Activated naive CD4-positive, alpha-beta T cell treated with anti-CD3 and anti-CD28 coated beads, Interleukin-2, amount 50 U/mL, for 16 hours (primary cell): ENCODE data around the gene GPR63.
A peak's percentile ranks its signal among the peaks of the same experiment; 100 is the strongest.
"Not testable (repeated sequence)": the region's sequence is repeated elsewhere in the genome, so short reads cannot be mapped to it uniquely, and the experiment has no call there.

Experiments used
- DNase-seq: peaks from one replicate; pipeline ENCODE4 v3.0.0-alpha.2; 2020

GPR63 gene, protein sequence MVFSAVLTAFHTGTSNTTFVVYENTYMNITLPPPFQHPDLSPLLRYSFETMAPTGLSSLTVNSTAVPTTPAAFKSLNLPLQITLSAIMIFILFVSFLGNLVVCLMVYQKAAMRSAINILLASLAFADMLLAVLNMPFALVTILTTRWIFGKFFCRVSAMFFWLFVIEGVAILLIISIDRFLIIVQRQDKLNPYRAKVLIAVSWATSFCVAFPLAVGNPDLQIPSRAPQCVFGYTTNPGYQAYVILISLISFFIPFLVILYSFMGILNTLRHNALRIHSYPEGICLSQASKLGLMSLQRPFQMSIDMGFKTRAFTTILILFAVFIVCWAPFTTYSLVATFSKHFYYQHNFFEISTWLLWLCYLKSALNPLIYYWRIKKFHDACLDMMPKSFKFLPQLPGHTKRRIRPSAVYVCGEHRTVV

DNA sequence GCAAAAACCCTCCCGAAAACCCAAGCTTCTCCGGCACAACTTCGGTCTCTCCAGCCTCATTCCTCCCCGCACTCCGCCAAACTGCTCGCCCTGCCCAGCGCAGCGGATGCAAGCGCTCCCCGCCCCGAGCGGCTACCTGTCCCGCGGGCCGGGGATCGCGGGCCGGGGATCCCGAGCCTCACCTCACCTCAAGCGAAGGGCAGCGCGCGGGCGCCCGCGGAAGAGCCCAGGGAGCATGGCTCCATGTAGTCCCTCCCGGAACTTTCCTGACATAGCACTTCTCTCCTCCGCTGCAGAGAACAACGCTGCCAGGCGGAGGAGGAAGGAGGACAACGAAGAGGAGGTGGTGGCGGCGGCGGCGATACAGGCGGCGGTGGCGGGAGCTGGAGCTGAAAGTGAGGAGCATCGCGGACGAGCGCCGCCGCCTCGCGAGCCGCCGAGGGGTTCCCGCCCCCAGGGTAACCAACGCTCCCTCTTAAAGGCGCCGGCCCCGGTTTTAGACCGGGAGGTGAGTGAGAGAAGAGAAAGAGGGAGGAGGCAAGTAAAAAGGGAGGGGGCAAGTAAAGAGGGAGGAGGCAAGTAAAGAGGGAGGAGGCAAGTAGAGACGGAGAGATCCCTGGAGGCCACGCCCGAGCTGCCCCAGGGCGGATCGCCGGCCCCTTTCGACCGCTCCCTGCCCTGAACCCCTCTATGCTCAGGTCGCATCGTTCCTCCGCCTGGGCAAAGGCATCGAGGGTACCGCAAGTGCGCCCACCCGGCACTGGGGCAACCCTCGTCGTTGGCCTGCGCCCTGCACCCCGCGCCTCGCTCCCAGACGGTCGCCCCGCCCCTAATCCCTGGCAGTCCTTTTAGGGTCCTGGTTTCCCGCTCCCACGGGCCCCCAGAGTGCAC lies at the start of gene GPR63:
GPR63 (minus strand) TSS at position 397 of the 891 bp plus-strand sequence. CDS start 37,746 bp downstream, outside the sequence.
- peak; percentile 64 for DNase-seq

GRCh38 chr6:96886519-96886918 lies 49.2 kb upstream of the GPR63 start:
- no peak for DNase-seq

- DNase-seq: not testable (repeated sequence)
These were observed 47.9 kb upstream of the GPR63 start for GRCh38 chr6:96885187-96885631.

GRCh38 chr6:96878143-96878542 lies 40.9 kb upstream of the GPR63 start:
- DNase-seq: no peak

GRCh38 chr6:96876886-96877545 lies 39.7 kb upstream of the GPR63 start:
- DNase-seq: no peak

DNA sequence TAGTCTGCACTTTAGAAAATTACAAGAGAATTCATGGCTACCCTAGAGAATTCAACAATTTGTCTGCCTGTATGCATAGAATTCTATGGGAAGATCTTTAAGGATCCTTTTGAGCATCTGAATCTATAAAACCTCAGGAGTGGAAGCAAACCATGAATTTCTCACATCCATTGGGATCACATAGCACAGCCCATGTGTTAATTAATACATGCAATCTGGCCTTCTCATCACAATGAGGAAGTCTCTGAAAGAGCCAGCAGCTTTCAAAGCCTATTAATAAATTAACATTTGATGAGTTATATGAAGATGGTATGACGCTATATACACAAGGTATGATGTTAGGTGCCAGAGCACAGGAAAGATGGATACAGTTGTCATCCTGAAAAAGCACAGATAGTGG lies 35.7 kb upstream of the GPR63 start:
- no peak for DNase-seq

DNA sequence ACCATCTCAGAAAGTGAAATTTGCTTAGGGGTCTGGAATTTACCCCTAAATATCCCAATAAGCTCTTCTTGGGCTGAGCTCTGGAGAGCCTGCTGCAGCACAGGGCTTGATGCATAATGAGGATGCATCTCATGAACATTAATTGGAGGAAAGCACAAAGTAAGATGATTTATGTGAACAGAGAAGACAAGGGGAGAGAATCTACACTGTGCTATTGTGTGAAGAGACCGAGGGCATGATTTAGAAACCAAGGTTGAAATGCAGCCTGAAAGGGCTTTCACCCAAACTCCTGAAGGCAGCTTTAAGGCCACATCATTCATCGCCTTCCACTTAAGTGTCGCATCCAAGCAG lies 27.8 kb upstream of the GPR63 start:
- no peak for DNase-seq

- DNase-seq: no peak
These were observed 27.2 kb upstream of the GPR63 start for GRCh38 chr6:96864216-96865054.

DNA sequence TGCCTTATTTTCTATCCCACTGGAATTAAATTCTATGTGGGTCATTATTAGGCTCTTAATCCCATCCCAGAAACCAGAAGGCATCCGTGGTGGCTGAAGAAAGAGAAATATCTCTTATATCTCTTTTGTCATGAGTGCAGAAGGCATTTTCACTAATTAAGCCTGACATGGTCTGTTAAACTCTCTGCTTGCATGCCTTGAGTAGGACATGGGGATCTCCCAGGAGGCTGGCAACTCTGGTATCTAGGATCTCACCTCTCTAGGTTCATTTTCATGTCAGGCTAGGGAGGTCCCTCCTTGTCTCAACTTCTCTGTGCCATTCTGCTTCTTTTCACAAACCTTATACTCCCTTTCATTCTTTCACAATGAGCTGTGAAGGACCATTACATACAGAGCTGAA lies 25.3 kb upstream of the GPR63 start:
- DNase-seq: no peak

DNA sequence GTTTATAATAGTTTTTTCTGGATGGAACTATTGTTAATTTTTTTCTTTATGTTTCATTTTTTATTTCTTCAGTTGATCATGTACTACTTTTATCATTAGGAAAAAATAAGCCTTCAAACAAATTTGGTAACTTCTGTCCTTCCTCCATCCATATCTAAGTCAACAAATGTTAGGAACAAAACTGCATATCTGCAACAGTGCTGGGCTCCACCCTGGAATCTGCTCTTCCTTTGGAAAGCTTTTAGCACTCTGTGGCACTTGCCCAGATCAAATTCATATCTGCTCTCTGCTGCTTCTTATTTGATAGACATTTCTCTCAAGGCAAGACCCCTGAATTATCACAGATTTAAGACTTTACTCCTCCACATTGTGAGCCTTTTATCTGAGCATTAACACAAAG lies 24.3 kb upstream of the GPR63 start:
- DNase-seq: no peak

DNA sequence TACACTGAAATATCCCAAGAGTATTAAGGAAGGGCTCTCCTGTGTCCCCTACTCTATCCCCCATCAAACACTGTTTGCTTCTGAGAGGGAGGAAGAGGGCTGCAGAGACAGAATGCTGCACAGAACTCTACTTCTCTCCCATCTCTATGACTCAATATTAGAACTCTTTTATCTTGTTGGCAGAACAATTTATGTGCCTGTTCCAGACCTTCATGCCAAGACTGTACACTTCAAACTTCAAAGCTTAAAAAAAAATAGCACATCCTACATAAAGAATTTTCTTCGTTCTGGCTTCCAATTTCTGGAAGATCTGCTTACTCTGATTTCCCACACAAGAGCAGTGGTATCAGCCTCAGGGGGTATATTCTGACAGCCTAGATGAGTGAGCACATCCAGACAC lies 19.6 kb upstream of the GPR63 start:
- no peak for DNase-seq

GRCh38 chr6:96853083-96853482 lies 15.8 kb upstream of the GPR63 start:
- DNase-seq: no peak

DNA sequence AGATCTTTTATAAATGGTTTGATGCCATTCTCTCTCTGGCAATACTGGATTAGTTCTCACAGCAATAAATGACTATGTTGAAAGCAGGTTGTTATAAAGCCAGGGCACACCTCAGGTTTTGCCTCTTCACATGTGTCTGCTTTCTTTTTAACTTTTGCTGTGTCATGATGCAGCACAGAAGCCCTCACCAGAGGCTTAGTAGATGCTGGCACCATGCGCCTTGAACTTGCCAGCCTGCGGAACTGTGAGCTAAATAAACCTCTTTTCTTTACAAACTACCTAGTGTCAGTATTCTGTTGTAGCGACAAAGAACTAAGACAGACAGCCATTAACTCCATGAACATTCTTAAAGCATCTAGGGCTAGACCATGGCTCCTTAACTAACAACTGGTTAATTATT lies 15.3 kb upstream of the GPR63 start:
- DNase-seq: no peak

DNA sequence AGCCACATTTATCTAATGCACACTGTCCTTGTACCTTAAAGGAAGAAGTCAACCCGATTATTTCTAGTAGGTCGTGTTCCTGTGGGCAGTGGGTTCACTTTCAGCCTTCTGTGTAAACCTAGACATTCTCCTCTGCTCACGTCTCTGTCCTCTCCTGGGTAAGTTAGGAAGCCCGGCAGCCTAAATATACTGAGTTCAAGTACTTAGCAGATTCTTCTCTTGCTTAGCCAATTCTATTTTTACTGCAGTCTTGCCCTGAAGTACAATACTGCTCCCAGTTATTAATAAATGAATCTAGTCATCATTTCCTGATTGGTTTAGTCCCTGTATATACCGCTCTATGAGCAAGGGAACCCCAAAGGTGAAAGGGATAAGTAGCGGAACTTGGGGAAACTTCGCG lies 14.6 kb upstream of the GPR63 start:
- DNase-seq: no peak

DNA sequence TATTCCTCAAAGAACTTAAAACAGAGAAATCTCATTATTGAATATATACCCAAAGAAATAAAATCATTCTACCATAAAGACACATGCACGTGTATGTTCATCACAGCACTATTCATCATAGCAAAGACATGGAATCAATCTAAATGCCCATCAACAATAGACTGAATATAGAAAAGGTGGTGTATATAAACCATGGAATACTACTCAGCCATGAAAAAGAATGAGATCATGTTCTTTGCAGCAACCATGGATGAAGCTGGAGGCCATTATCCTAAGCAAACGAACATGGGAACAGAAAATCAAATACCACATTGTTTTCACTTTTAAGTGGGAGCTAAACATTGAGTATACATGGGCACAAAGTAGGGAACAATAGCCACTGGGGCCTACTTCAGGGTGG lies 12.3 kb upstream of the GPR63 start:
- DNase-seq: no peak

DNA sequence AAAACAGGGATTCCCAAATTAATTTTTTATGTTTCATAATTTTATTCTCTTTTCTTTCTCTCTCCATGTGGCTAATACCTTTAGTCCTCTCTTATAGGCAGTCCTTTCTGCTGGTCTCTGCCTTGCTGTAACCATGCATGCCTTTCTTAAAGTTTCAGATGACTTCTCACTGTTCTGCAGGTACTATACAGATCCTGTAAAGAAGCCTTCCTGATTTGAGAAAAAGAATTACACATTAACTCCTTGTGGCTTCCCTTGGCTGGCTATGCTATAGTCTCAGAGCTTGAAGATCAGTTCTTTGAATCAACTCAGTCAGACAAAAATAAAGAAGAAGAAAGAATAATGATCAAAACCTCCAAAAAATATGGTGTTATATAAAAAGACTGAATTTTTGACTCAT lies 7.3 kb upstream of the GPR63 start:
- DNase-seq: no peak

- DNase-seq: no peak
These were observed 4.1 kb upstream of the GPR63 start for GRCh38 chr6:96841345-96841744.

GRCh38 chr6:96836631-96837080 lies 621 bp downstream of the GPR63 start:
- no peak for DNase-seq

DNA sequence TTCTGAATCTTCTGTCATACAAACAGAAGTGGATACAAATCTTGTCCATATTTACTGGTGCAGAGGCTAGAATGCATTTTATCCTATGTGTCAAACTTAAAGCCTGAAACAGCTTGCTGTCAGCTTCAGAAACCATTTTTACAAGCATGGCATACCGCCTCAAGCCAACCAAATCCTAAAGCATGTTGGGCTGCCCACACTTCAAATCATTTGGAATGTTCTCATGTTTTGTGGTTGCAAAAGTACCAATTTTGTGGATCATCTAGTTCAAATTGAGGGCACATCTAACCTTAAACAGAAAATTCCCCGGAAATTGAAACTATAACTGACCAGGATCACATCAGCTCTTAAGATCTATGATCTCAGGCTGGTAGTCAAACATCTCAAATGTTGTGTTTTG lies 3.2 kb downstream of the GPR63 start:
- no peak for DNase-seq

DNA sequence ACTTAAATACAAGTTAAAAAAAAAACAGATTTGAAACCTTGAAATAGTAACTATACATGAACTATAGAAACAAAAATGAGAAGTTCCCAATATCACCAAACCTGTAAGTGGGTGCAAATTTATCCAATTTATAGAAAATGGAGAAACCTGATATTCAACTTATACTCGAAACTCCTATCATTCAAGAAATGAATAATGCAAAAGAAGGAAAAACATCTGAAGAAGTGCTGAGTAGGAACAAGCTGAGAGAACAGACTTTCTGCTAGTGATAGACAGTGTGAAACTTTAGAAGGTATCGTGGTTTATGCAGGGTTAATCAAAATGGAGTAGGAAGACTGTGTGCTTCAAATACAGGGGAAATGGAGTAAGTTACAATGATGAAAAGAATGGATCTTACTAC lies 4.5 kb downstream of the GPR63 start:
- no peak for DNase-seq

- no peak for DNase-seq
These were observed 10.4 kb downstream of the GPR63 start for GRCh38 chr6:96826865-96827264.

DNA sequence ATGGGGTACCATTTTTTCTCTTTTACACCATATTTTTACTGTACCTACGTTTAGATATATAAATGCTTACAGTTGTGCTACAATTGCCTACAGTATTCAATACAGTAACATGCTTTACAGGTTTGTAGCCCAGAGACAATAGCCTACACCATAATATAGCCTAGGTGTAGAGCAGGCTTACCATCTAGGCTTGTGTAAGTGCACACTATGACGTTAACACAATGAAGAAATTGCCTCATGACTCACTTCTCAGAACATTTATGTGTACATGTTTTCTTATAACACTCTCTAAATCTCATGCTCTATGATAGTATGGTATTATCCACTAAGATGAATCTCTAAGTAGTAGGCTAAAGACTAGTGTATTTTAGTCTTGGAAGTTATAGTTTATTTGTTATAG lies 13.5 kb downstream of the GPR63 start:
- DNase-seq: no peak

GRCh38 chr6:96821034-96821433 lies 16.2 kb downstream of the GPR63 start:
- no peak for DNase-seq
